Measurements from ENCODE around the gene HGS. TPM values are rescaled to one million over a fixed set of nuclear protein-coding genes. Genes with fewer than 3 reads are reported as not detected.

Gene HGS
- total and polyA plus RNA-seq, 2 of the 13 experiments (the other 11 are each of a cell fraction or from before 2014, with no cell fraction given): 73.3 to 78.1 TPM

DNA sequence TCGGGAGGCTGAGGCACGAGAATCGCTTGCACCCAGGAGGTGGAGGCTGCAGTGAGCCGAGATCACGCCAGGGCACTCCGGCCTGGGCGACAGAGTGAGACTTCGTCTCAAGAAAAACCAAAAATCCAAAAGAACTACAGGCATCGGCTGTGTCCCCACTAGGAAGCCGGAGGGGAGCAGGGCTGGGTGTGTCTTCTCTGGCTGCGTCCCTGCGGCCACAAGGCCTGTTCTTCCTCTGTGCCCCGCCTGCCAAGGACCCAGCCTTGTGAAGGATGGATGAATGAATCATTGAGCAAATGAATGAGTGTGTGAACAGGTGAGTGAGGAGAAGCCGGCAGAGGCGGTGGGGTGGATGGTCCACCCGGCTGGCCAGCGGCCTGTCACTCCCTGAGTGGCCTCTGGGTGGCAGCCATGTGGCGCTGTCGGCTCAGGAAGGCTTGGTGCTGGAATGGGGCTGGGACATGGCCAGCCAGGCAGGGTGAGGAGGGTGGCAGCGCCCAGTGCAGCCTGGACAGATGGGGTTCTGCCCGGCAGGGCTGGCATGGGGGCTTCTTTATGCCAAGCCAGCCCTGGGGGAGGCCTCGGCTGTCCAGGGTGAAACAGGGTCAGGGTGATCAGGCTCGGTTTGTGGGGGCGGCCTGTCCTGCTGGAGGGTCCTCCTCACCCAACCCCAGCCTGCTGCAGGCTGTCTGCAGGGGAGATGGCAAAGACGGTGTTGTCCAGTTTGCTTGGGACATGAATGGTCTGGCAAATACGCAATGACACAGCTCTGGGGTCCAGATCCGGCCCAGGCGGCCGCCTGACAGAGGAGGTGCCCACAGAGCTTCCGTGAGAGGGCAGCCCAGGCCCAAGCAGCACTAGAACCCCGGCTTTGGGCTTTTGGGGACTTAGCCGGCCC, 49.9 kb downstream of the HGS start (continued):
- TF ChIP-seq, protein P1, sequence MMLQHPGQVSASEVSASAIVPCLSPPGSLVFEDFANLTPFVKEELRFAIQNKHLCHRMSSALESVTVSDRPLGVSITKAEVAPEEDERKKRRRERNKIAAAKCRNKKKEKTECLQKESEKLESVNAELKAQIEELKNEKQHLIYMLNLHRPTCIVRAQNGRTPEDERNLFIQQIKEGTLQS (CRISPR knock-in tag; IDR thresholded peaks at IDR 0.05): 0 out of 2 replicates have a peak, but pooled peaks have one; percentile 56
- TF ChIP-seq KDM2A (CRISPR knock-in tag; IDR thresholded peaks at IDR 0.05; ENCODE audit: borderline replicate concordance, low read depth) (peak; percentile 97), GTF3A (CRISPR knock-in tag; conservative IDR thresholded peaks at IDR 0.05) (no peak), MIXL1 (CRISPR knock-in tag; IDR thresholded peaks at IDR 0.05) (0 out of 2 replicates have a peak, but pooled peaks have one; percentile 33), ZNF234 (CRISPR knock-in tag; conservative IDR thresholded peaks at IDR 0.05) (no peak), ZBTB38 (CRISPR knock-in tag; IDR thresholded peaks at IDR 0.05) (peak; percentile 85), ATRX (CRISPR knock-in tag; IDR thresholded peaks at IDR 0.05; ENCODE audit: borderline replicate concordance) (no peak), MTA1 (CRISPR knock-in tag; IDR thresholded peaks at IDR 0.05; ENCODE audit: borderline replicate concordance) (peak; percentile 17; the same call in 1 of the 2 replicates), SCMH1 (CRISPR knock-in tag; IDR thresholded peaks at IDR 0.05; ENCODE audit: borderline replicate concordance) (no peak)
- TF ChIP-seq, protein P2, sequence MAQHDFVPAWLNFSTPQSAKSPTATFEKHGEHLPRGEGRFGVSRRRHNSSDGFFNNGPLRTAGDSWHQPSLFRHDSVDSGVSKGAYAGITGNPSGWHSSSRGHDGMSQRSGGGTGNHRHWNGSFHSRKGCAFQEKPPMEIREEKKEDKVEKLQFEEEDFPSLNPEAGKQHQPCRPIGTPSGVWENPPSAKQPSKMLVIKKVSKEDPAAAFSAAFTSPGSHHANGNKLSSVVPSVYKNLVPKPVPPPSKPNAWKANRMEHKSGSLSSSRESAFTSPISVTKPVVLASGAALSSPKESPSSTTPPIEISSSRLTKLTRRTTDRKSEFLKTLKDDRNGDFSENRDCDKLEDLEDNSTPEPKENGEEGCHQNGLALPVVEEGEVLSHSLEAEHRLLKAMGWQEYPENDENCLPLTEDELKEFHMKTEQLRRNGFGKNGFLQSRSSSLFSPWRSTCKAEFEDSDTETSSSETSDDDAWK (CRISPR knock-in tag; IDR thresholded peaks at IDR 0.05): no peak
- TF ChIP-seq, protein P3, sequence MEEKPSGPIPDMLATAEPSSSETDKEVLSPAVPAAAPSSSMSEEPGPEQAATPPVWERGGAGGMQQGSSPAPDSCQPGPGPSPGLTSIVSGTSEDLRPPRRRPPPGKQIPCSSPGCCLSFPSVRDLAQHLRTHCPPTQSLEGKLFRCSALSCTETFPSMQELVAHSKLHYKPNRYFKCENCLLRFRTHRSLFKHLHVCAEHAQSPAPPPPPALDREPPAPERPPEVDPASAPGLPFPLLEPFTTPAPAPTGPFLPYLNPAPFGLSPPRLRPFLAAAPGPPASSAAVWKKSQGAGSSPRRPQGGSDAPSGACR (CRISPR knock-in tag; IDR thresholded peaks at IDR 0.05): peak; percentile 46; the same call in 1 of the 2 replicates
- TF ChIP-seq, protein P4, sequence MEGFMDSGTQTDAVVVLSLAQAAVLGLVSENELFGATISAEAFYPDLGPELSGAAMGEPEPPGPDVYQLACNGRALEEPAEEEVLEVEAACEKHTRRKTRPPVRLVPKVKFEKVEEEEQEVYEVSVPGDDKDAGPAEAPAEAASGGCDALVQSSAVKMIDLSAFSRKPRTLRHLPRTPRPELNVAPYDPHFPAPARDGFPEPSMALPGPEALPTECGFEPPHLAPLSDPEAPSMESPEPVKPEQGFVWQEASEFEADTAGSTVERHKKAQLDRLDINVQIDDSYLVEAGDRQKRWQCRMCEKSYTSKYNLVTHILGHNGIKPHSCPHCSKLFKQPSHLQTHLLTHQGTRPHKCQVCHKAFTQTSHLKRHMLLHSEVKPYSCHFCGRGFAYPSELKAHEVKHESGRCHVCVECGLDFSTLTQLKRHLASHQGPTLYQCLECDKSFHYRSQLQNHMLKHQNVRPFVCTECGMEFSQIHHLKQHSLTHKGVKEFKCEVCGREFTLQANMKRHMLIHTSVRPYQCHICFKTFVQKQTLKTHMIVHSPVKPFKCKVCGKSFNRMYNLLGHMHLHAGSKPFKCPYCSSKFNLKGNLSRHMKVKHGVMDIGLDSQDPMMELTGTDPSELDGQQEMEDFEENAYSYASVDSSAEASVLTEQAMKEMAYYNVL (CRISPR knock-in tag; IDR thresholded peaks at IDR 0.05; ENCODE audit: borderline replicate concordance): peak; percentile 95
- TF ChIP-seq, protein P5, sequence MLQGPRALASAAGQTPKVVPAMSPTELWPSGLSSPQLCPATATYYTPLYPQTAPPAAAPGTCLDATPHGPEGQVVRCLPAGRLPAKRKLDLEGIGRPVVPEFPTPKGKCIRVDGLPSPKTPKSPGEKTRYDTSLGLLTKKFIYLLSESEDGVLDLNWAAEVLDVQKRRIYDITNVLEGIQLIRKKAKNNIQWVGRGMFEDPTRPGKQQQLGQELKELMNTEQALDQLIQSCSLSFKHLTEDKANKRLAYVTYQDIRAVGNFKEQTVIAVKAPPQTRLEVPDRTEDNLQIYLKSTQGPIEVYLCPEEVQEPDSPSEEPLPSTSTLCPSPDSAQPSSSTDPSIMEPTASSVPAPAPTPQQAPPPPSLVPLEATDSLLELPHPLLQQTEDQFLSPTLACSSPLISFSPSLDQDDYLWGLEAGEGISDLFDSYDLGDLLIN (CRISPR knock-in tag; IDR thresholded peaks at IDR 0.05; ENCODE audit: borderline replicate concordance): no peak
- TF ChIP-seq, protein P6, sequence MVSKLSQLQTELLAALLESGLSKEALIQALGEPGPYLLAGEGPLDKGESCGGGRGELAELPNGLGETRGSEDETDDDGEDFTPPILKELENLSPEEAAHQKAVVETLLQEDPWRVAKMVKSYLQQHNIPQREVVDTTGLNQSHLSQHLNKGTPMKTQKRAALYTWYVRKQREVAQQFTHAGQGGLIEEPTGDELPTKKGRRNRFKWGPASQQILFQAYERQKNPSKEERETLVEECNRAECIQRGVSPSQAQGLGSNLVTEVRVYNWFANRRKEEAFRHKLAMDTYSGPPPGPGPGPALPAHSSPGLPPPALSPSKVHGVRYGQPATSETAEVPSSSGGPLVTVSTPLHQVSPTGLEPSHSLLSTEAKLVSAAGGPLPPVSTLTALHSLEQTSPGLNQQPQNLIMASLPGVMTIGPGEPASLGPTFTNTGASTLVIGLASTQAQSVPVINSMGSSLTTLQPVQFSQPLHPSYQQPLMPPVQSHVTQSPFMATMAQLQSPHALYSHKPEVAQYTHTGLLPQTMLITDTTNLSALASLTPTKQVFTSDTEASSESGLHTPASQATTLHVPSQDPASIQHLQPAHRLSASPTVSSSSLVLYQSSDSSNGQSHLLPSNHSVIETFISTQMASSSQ (IDR thresholded peaks at IDR 0.05; ENCODE audit: low read depth): no peak
- TF ChIP-seq, protein P6 (CRISPR knock-in tag; IDR thresholded peaks at IDR 0.05; ENCODE audit: borderline replicate concordance): no peak
- TF ChIP-seq, protein P7, sequence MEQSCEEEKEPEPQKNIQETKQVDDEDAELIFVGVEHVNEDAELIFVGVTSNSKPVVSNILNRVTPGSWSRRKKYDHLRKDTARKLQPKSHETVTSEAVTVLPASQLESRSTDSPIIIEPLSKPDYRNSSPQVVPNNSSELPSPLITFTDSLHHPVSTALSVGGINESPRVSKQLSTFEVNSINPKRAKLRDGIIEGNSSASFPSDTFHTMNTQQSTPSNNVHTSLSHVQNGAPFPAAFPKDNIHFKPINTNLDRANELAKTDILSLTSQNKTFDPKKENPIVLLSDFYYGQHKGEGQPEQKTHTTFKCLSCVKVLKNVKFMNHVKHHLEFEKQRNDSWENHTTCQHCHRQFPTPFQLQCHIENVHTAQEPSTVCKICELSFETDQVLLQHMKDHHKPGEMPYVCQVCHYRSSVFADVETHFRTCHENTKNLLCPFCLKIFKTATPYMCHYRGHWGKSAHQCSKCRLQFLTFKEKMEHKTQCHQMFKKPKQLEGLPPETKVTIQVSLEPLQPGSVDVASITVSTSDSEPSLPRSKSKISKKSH (CRISPR knock-in tag; IDR thresholded peaks at IDR 0.05; ENCODE audit: borderline replicate concordance): peak; percentile 93
